Urothelium cell line (cell line): ENCODE measurements around the gene CDH12.

Experiments used
- DNase-seq: peaks from one replicate; pipeline ENCODE4 v3.0.0; 2011; ENCODE audit warnings: low spot score, mixed read lengths
- FAIRE-seq: peaks from 2 replicates; lab custom pipeline; 2011; peaks lifted over from hg19 to GRCh38; lab: Jason Lieb, UNC

The CDH12 gene

GRCh38 chr5:21882074-21882745, 970.9 kb downstream of the CDH12 start:
- FAIRE-seq, result no peak
- DNase-seq, result no peak

GRCh38 chr5:21880164-21880563, 973.0 kb downstream of the CDH12 start:
- no peak for FAIRE-seq
- DNase-seq, result no peak

DNA sequence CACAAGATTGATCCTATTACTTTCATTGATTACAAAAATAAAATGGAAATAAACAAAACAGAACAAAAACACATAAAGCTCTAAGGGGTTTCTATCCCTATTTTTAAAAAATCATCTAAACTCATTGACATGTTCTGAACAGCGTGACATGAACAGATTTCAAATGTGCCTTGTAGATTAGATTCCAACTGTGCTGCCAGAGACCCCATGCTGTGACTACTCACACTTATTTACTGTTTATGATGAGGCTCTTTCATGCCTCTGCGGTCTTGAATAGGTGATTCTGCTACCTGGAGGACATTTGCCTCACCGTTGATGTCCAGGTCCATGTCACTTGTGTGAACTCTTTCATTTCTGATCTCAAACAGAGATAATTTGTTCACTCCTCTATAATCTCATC, 990.2 kb downstream of the CDH12 start:
- no peak for FAIRE-seq
- no peak for DNase-seq

DNA sequence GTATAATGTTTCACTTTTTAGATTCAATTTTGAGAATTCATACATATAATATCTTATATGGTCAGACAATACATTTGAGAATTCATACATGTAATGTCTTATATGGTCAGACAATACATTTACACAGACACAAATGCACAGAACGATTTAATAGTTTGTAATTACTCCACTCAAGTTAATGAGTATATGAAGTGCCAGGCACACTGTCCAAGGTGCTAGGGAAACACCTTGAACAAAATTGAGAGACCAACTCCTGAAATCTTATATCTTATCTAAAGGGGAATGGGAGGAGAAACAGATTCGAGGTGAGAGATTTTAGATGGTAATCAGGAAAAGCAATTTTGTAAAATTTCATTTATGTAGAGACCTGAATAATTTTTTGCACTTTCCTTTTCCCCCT, 994.7 kb downstream of the CDH12 start:
- DNase-seq (no peak), FAIRE-seq (no peak)

DNA sequence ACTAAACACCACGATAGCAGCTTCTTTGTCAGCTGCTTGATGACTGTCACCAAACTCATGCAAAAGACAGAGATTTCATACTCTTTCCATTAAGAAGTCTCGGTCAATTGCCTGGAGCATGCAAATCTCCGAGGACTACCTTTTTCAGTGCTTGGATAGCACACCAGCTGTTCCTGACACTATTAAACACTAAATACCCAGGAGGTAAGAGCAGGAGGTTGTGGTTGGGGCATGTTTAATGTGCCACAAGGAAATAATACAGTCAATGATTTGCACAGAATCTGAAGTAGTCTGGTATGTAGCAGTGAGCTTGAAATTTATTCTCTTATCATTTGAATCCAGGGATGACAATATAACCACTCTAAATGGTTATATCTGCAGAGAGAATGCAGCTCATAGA, 996.2 kb downstream of the CDH12 start:
- FAIRE-seq (no peak), DNase-seq (no peak)

DNA sequence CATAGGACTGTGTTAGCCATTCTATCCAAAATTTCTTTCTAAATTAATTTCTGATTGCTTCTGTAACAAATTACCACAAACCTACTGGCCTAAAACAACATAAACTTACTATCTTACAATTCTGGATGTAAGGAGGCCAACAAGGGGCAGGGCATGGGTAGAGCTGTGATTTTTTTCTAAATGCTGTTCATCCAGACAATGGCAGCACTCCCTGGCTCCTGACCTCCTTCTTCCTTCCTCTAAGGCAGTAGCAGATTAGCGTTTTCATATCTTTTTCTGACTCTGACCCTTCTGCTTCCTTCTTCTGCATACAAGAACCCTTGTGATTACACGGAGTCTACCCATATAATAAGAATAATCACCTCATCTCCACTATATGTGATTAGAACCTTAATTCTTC, 1005.8 kb downstream of the CDH12 start:
- no peak for DNase-seq
- no peak for FAIRE-seq

- FAIRE-seq, result no peak
- DNase-seq, result no peak
Observed at GRCh38 chr5:21844960-21845359, 1008.2 kb downstream of the CDH12 start.

DNA sequence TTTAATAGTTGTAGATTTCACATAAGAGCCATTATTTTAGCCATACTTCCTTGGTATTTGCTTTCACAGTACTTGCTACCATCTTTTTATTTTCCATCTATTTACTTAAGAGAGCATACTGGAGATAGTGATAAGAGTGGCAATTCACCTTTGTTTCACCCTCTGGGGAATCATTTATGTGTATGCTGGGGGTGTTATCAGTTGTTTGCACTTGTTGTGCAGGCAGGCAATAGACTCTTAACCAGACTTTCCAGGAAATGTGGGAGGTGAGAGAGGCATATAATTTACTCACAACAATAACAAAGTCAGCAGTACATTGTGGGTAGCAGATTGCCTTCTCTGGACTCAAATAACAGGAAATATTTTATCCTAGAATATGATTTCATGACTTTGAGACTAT, 1018.3 kb downstream of the CDH12 start:
- FAIRE-seq (no peak), DNase-seq (no peak)

- no peak for FAIRE-seq
Observed at GRCh38 chr5:21831145-21831787, 1021.9 kb downstream of the CDH12 start.

DNA sequence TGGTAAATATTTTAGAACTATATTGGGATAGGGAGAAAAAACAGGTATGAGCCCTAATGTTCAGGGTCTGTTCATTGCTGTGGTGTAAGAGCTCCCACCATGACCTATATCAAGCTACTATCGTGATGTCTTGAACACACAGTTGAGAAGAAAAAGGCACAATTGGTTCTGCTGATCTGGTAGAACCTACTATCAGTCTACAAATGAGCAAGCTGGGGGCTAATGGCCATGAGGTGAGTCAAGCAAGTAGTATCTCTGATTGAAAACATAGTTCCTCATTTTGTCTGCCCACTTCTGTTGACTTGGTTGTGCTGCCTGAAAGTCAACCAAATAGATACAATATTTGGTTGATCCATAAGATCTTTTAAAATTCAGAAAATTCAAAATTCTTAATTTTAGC, 1026.3 kb downstream of the CDH12 start:
- no peak for FAIRE-seq
- DNase-seq, result no peak

More at GRCh38 chr5:21831145-21831787, 1021.9 kb downstream of the CDH12 start:
- DNase-seq, result no peak

DNA sequence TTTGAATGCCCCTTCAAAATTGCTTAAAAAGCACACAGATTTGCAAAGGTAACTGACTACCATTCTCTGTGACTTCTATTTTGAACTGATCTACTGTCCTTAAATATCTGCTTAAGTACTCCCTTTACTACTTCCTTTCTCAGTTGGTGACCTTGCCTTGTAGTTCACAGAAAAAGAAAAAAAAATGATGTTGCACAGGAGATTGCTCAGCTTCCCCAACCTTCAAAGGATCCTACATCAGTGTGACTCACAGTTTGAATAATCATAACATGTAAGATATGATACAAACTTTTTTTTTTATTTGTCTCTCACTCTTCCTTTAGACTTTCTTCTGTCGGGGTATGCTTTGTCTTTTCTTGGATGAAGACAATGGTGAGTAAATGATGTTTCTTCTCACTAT, 1029.6 kb downstream of the CDH12 start:
- DNase-seq (no peak), FAIRE-seq (no peak)

DNA sequence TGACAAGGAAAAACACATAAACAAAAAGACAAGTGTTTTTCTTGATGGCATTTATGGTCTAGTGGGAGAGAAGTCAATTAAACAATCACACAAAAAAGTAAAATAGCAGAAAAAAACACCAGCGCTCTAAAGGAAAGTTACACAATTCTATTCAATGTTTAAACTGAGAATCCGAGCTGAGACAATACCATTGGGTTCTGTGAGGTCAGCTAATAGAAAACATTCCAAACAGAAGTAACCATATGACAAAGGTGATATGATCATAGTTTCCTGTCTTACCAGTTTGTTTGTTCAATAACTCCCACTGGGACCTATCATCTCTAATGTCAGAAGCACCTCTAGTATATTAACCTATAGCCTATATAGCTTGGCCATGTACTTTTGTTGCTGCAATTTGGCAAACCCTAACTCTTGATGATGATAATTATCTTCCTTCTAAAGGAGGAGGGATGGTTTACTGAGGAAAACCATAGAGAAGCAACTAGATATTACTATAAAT, 1030.0 kb downstream of the CDH12 start:
- FAIRE-seq (no peak), DNase-seq (no peak)

GRCh38 chr5:21820527-21820926, 1032.6 kb downstream of the CDH12 start:
- DNase-seq, result no peak
- peak; percentile 48 for FAIRE-seq

GRCh38 chr5:21818370-21818720, 1034.8 kb downstream of the CDH12 start:
- FAIRE-seq, result no peak
- DNase-seq, result no peak

DNA sequence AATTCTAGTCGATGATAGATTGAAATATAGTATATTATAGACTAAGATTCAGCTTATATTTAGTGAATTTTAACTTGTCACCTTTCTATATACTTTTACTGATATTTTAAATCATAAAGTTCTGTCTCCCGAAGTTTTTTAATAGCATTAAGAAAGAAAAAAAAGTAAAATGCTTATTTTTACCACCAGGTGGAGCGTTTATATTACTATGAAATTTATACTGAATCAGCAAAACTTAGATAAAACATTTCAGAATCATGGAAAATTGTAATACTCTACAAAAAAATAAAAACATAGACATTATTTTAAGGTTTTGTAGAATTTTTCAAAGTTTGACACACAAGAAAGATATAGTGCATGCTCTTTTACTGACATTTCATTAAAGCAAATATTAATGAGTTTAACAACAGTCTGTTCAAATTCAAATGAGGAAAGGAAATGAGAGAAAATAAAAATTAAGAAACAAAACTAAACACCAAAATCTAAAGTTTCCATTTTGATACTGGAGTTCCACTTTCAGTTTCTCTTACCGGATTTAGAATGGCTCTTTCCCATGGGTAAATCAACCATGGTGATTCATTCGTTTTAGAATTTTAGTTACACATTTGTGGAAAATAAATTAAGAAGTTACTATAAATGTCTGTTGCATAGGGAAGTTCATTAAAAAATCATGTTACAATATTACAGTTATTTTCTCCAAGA, 1035.3 kb downstream of the CDH12 start:
- DNase-seq (no peak), FAIRE-seq (no peak)

GRCh38 chr5:21810737-21811316, 1042.3 kb downstream of the CDH12 start:
- FAIRE-seq, result no peak
- DNase-seq, result no peak

- DNase-seq (no peak), FAIRE-seq (no peak)
Observed at GRCh38 chr5:21809611-21810010, 1043.5 kb downstream of the CDH12 start.

DNA sequence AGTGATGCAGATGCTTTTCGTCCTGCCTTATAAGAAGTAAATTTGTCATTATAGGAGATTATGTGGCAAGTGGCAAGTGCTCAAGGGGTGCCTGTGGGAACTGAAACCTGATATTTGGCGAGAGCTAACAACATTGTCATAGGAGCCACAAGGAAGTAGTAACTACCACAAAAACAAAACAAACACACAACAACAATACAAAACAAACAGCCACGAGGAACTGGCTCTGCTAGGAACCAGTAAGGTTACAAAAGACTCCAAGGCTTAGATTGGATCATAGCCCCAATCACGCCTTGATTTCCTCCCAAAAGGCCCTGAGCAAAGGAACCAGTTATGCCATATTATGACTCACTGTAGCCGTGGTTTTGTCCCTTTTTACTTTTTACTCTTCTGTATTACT, 1045.2 kb downstream of the CDH12 start:
- no peak for FAIRE-seq

GRCh38 chr5:21806943-21807342, 1046.2 kb downstream of the CDH12 start:
- no peak for FAIRE-seq

More for the DNA sequence above, 1045.2 kb downstream of the CDH12 start:
- DNase-seq, result no peak

DNA sequence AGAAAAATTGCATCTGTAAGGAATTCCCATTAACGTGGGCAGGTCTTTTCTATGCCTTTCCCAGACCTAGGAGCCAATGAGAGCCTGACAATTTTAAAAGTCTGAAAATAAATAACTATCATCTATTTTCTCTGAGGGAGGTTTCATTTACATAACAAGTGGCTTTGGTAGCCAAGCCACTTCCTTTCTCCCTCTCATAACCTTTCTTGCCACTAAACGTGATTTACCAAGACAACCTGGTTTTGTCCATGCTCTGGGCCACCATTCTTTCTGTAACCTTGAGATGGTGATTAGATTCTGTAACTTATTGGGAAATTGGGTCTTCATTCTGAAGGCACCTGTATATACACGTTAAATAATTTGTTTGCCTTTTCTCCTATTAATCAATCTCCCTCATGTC, 1046.9 kb downstream of the CDH12 start:
- DNase-seq (no peak), FAIRE-seq (no peak)

More at GRCh38 chr5:21806943-21807342, 1046.2 kb downstream of the CDH12 start:
- peak; percentile 13 for DNase-seq

DNA sequence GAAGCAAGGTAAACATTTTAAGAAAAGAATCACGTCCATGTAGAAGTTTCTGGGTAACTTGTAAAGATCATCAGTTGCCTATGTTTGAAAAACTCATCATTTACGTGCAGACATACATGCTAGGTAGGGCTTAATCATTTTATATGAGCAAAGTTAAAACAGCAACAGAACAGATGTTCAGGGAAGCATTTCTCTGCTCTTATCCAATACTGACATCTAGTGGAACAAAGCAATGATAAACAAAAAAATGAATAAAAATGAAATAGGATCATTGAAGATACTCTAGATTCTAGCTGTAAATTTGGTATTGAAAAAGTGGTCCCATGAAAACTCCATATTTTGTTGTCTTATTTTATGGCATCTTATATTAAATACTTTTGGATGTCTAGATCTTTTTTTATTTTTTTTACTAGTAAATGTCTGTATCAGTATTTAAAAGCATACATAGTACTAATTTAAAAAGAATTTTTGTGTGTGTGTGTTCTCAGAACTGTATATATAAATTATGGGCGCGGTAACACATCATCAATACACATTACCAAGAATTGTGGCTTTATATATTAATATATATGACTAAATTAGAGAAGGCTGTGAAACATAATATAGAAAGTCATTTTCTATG, 1050.2 kb downstream of the CDH12 start:
- FAIRE-seq, result no peak
- no peak for DNase-seq
